ENCODE measurements around the gene FOXQ1. TPM values are rescaled to one million over a fixed set of nuclear protein-coding genes. Genes with fewer than 3 reads are reported as not detected.

FOXQ1 gene
- total and polyA plus RNA-seq, 2 of the 13 experiments (the other 11 are each of a cell fraction or from before 2014, with no cell fraction given): 35.2 to 39.8 TPM

GRCh38 chr6:1263850-1264377, 48.0 kb upstream of the FOXQ1 start (continued):
- TF ChIP-seq THAP7 (CRISPR knock-in tag; IDR thresholded peaks at IDR 0.05): no peak
- peak; percentile 93 for TF ChIP-seq KLF6 (CRISPR knock-in tag; IDR thresholded peaks at IDR 0.05)
- no peak for TF ChIP-seq AKAP8 (CRISPR knock-in tag; IDR thresholded peaks at IDR 0.05)
- TF ChIP-seq MIER3 (CRISPR knock-in tag; IDR thresholded peaks at IDR 0.05; ENCODE audit: borderline replicate concordance): peak; percentile 97; the same call in 1 of the 2 replicates
- 0 out of 2 replicates have a peak, but pooled peaks have one; percentile 75 for TF ChIP-seq KLF9 (CRISPR knock-in tag; IDR thresholded peaks at IDR 0.05; ENCODE audit: low read depth)
- TF ChIP-seq ZFP82 (CRISPR knock-in tag; IDR thresholded peaks at IDR 0.05; ENCODE audit: borderline replicate concordance): no peak; the same call in 1 of the 2 replicates
- no peak for TF ChIP-seq ZNF329 (CRISPR knock-in tag; IDR thresholded peaks at IDR 0.05; ENCODE audit: low read depth)
- TF ChIP-seq ZNF484 (CRISPR knock-in tag; IDR thresholded peaks at IDR 0.05; ENCODE audit: borderline replicate concordance, low read depth): no peak
- peak; percentile 93 for TF ChIP-seq ZGPAT (CRISPR knock-in tag; IDR thresholded peaks at IDR 0.05)
- no peak; the same call in 1 of the 2 replicates for TF ChIP-seq ZNF430 (CRISPR knock-in tag; IDR thresholded peaks at IDR 0.05)
- TF ChIP-seq PRMT3 (CRISPR knock-in tag; IDR thresholded peaks at IDR 0.05; ENCODE audit: borderline replicate concordance, low read depth): no peak
- TF ChIP-seq NFYC (CRISPR knock-in tag; IDR thresholded peaks at IDR 0.05): 0 out of 2 replicates have a peak, but pooled peaks have one; percentile 30
- TF ChIP-seq ZNF557 (CRISPR knock-in tag; IDR thresholded peaks at IDR 0.05): no peak
- TF ChIP-seq ZNF558 (CRISPR knock-in tag; IDR thresholded peaks at IDR 0.05; ENCODE audit: borderline replicate concordance): peak; percentile 74; the same call in 1 of the 2 replicates
- no peak for TF ChIP-seq ZNF713 (CRISPR knock-in tag; IDR thresholded peaks at IDR 0.05)
- TF ChIP-seq TFDP2 (CRISPR knock-in tag; IDR thresholded peaks at IDR 0.05): peak; percentile 81
- peak; percentile 74; the same call in 1 of the 2 replicates for TF ChIP-seq SNAPC5 (CRISPR knock-in tag; IDR thresholded peaks at IDR 0.05; ENCODE audit: borderline replicate concordance)
- TF ChIP-seq PHF8 (CRISPR knock-in tag; IDR thresholded peaks at IDR 0.05): no peak; the same call in 1 of the 2 replicates
- no peak; the same call in 1 of the 2 replicates for TF ChIP-seq ZNF816 (CRISPR knock-in tag; IDR thresholded peaks at IDR 0.05; ENCODE audit: borderline replicate concordance)
- TF ChIP-seq SMAD9 (CRISPR knock-in tag; IDR thresholded peaks at IDR 0.05): peak; percentile 76; the same call in 1 of the 2 replicates
- peak; percentile 80; the same call in 1 of the 2 replicates for TF ChIP-seq ZNF670 (CRISPR knock-in tag; IDR thresholded peaks at IDR 0.05; ENCODE audit: borderline replicate concordance)
- no peak for TF ChIP-seq ZNF619 (CRISPR knock-in tag; IDR thresholded peaks at IDR 0.05)
- TF ChIP-seq THRA (CRISPR knock-in tag; IDR thresholded peaks at IDR 0.05; ENCODE audit: borderline replicate concordance): peak; percentile 91
